Stomach (tissue), 4 donors: ENCODE results near the gene ZFPL1.

ENCODE experiments used
- EP300 ChIP-seq: sonication (generic); formaldehyde crosslinking; IDR thresholded peaks from one replicate; pipeline ENCODE4 v1.6.1; 2017; ENCODE audit warnings: antibody characterized with exemption
- POLR2A ChIP-seq, 4 donors: fragments of 450-650 bp; IDR thresholded peaks; one replicate each; pipeline ENCODE4 v1.6.1; 2016; ENCODE audit warnings: antibody characterized with exemption in 4 of 4, control low read depth in 2 of 4, mild to moderate bottlenecking in 1 of 4, moderate library complexity in 1 of 4
- POLR2AphosphoS5 ChIP-seq, 3 donors: sonication (generic); formaldehyde crosslinking; IDR thresholded peaks; one replicate each; pipeline ENCODE4 v1.6.1; 2016; ENCODE audit warnings: antibody characterized with exemption in 3 of 3
- TF ChIP-seq, protein P1 (sequence below), 7 experiments: fragments of 450-650 bp in 4 of 7; fragments of 200-600 bp in 3 of 7; sonication (generic) in 3 of 7; IDR thresholded peaks; one replicate each; pipeline ENCODE4 v1.5.1; 2016 to 2019; ENCODE audit warnings: antibody characterized with exemption in 7 of 7, control low read depth in 2 of 7, mild to moderate bottlenecking in 1 of 7

GRCh38 chr11:65113361-65113756, 29.3 kb downstream of the ZFPL1 start:
- TF ChIP-seq EP300 (no peak), POLR2A (IDR thresholded peaks at IDR 0.05) (no peak), POLR2AphosphoS5 (IDR thresholded peaks at IDR 0.05) (no peak)
- TF ChIP-seq, protein P1, sequence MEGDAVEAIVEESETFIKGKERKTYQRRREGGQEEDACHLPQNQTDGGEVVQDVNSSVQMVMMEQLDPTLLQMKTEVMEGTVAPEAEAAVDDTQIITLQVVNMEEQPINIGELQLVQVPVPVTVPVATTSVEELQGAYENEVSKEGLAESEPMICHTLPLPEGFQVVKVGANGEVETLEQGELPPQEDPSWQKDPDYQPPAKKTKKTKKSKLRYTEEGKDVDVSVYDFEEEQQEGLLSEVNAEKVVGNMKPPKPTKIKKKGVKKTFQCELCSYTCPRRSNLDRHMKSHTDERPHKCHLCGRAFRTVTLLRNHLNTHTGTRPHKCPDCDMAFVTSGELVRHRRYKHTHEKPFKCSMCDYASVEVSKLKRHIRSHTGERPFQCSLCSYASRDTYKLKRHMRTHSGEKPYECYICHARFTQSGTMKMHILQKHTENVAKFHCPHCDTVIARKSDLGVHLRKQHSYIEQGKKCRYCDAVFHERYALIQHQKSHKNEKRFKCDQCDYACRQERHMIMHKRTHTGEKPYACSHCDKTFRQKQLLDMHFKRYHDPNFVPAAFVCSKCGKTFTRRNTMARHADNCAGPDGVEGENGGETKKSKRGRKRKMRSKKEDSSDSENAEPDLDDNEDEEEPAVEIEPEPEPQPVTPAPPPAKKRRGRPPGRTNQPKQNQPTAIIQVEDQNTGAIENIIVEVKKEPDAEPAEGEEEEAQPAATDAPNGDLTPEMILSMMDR (IDR thresholded peaks at IDR 0.05) = no peak
